Smooth muscle cell (in vitro differentiated cells): Measurements from ENCODE around the gene SBNO2. TPM values are rescaled to one million over a fixed set of nuclear protein-coding genes. Genes with fewer than 3 reads are reported as not detected.

Source experiments
- DNase-seq: peaks from one replicate; lab custom pipeline; 2025; ENCODE audit not compliant: unreplicated experiment; lab: John Stamatoyannopoulos, UW
- H2AFZ ChIP-seq: fragments of 200-600 bp; sonication (generic); 2 replicates; pipeline ENCODE4 v1.6.0; 2016; ENCODE audit warnings: antibody characterized with exemption, low read depth, mild to moderate bottlenecking
- H3F3A ChIP-seq: fragments of 200-600 bp; sonication (generic); 2 replicates; pipeline ENCODE4 v1.6.0; 2017; ENCODE audit warnings: antibody characterized with exemption, low read depth
- H3K27ac ChIP-seq: fragments of 200-600 bp; sonication (generic); 2 replicates; pipeline ENCODE4 v1.5.1; 2016; ENCODE audit warnings: low read depth, mild to moderate bottlenecking
- H3K27me3 ChIP-seq: fragments of 200-600 bp; sonication (generic); 2 replicates; pipeline ENCODE4 v1.6.1; 2016; ENCODE audit warnings: low read depth, mild to moderate bottlenecking
- H3K36me3 ChIP-seq: fragments of 200-600 bp; sonication (generic); 2 replicates; pipeline ENCODE4 v1.5.1; 2016; ENCODE audit warnings: low read depth
- H3K4me1 ChIP-seq: fragments of 200-600 bp; sonication (generic); 2 replicates; pipeline ENCODE4 v1.5.1; 2016; ENCODE audit warnings: low read depth
- H3K4me2 ChIP-seq: fragments of 200-600 bp; sonication (generic); 2 replicates; pipeline ENCODE4 v1.6.0; 2016; ENCODE audit warnings: mild to moderate bottlenecking
- H3K4me3 ChIP-seq: fragments of 200-600 bp; sonication (generic); 2 replicates; pipeline ENCODE4 v1.5.1; 2016; ENCODE audit warnings: mild to moderate bottlenecking
- H3K79me2 ChIP-seq: fragments of 200-600 bp; sonication (generic); 2 replicates; pipeline ENCODE4 v1.6.0; 2016; ENCODE audit warnings: low read depth, mild to moderate bottlenecking
- H3K9ac ChIP-seq: fragments of 200-600 bp; sonication (generic); 2 replicates; pipeline ENCODE4 v1.6.0; 2016; ENCODE audit warnings: low read depth
- H3K9me3 ChIP-seq: fragments of 200-600 bp; sonication (generic); replicated peaks from 2 replicates; pipeline ENCODE4 v1.5.1; 2016; ENCODE audit warnings: low read depth
- H4K20me1 ChIP-seq: fragments of 200-600 bp; sonication (generic); 2 replicates; pipeline ENCODE4 v1.6.0; 2016; ENCODE audit warnings: low read depth
- CTCF ChIP-seq: fragments of 200-600 bp; sonication (generic); IDR thresholded peaks from 2 replicates; pipeline ENCODE4 v1.5.1; 2017; ENCODE audit warnings: borderline replicate concordance, mild to moderate bottlenecking, antibody characterized with exemption; ENCODE audit not compliant: insufficient read depth, poor library complexity, severe bottlenecking
- WGBS: methylation state at CpG from one replicate; pipeline ENCODE4 v1.1.7; 2016; ENCODE audit warnings: low lambda C conversion rate; 5-methylcytosine and 5-hydroxymethylcytosine counted together
- polyA plus RNA-seq: library from polyadenylated mRNA; unstranded; fragments of >200 nt; fragmentation: Nextera tagmentation; extraction: Ambion mirVana; gene quantifications from 2 replicates; pipeline ENCODE4 v1.2.1, GENCODE V29; 2016
- total RNA-seq: library from RNA; depleted of rRNA; stranded (reverse); fragments of >200 nt; gene quantifications from 2 replicates; pipeline ENCODE4 v1.2.3, GENCODE V29; 2014

SBNO2 gene
- total and polyA plus RNA-seq, 2 experiments from 2014 or later, result 16.4 to 17.6 TPM

GRCh38 chr19:1094978-1095701 lies 78.9 kb downstream of the SBNO2 start, which contains the start of gene POLR2E:
Gene POLR2E (minus strand): TSS chr19:1095375. CDS start chr19:1095315, 60 bp downstream.
- no peak for TF ChIP-seq CTCF

GRCh38 chr19:1094655-1094977 lies 79.5 kb downstream of the SBNO2 start:
- Histone ChIP-seq H2AFZ (no peak overlapping the region), H3K4me2 (peak overlapping the region; percentile 98), H3K36me3 (no peaks in the 10 kb centered on the region), H3K27me3 (no peaks in the 10 kb centered on the region), H4K20me1 (peaks cover 29% of the 10 kb centered on the region), H3K79me2 (peaks cover 31% of the 10 kb centered on the region), H3K9me3 (no peaks in the 10 kb centered on the region), H3K4me1 (peaks cover 7% of the 10 kb centered on the region), H3K27ac (peak overlapping the region; percentile 43), H3F3A (no peaks in the 10 kb centered on the region), H3K4me3 (peak overlapping the region; percentile 90), H3K9ac (peak overlapping the region; percentile 92)
- DNase-seq, result no peak
- no peak for TF ChIP-seq CTCF
- WGBS, result 4% methylated on average over 15 of the region's 19 CpGs

More at GRCh38 chr19:1094978-1095701, 78.9 kb downstream of the SBNO2 start, which contains the start of gene POLR2E:
- no peaks in the 10 kb centered on the region for H3K27me3 ChIP-seq
- no peak within 1 kb of the TSS for H2AFZ ChIP-seq
- peak within 1 kb of the TSS; percentile 43 for H3K27ac ChIP-seq
- peak; percentile 88 for DNase-seq
- peaks cover 31% of the 10 kb centered on the region for H3K79me2 ChIP-seq
- WGBS, result under 1% methylated on average over 37 of the region's 81 CpGs
- no peaks in the 10 kb centered on the region for H3K36me3 ChIP-seq
- peak within 1 kb of the TSS; percentile 92 for H3K9ac ChIP-seq
- peak within 1 kb of the TSS; percentile 90 for H3K4me3 ChIP-seq
- peak within 1 kb of the TSS; percentile 98 for H3K4me2 ChIP-seq
- H3K9me3 ChIP-seq, result no peaks in the 10 kb centered on the region
- no peaks in the 10 kb centered on the region for H3F3A ChIP-seq
- H3K4me1 ChIP-seq, result peaks cover 7% of the 10 kb centered on the region
- peaks cover 29% of the 10 kb centered on the region for H4K20me1 ChIP-seq

- Histone ChIP-seq H3K4me2 (peak overlapping the region; percentile 98), H3K9ac (peak overlapping the region; percentile 92), H3F3A (no peaks in the 10 kb centered on the region), H3K4me1 (peaks cover 7% of the 10 kb centered on the region), H4K20me1 (peaks cover 29% of the 10 kb centered on the region), H3K79me2 (peaks cover 31% of the 10 kb centered on the region), H2AFZ (no peak overlapping the region), H3K4me3 (peak overlapping the region; percentile 90), H3K36me3 (no peaks in the 10 kb centered on the region), H3K9me3 (no peaks in the 10 kb centered on the region), H3K27ac (no peak overlapping the region), H3K27me3 (no peaks in the 10 kb centered on the region)
- WGBS, result 90% methylated on average over 31 of the region's 32 CpGs
- no peak for DNase-seq
- TF ChIP-seq CTCF, result no peak
Observed at GRCh38 chr19:1093811-1094553, 80.1 kb downstream of the SBNO2 start.
